Activated T-helper 2 cell treated with anti-CD3 and anti-CD28 coated beads, Interferon-gamma antibody, Interleukin-2, Interleukin-4, amounts not matched to agents 10 μg/mL and 5 μg/mL and 100 μg/mL, durations not matched to agents 14 hours and 24 hours and 36 hours (primary cell): ENCODE measurements around the gene NOL12. TPM values are rescaled to one million over a fixed set of nuclear protein-coding genes. Genes with fewer than 3 reads are reported as not detected.
"Not testable (repeated sequence)": the region's sequence is repeated elsewhere in the genome, so short reads cannot be mapped to it uniquely, and the experiment has no call there.

Experiments
- DNase-seq: peaks from one replicate; pipeline ENCODE4 v3.0.0; 2021; ENCODE audit warnings: low spot score
- H3K27ac Mint-ChIP-seq: one replicate; pipeline ENCODE4 v1.8.0; 2021; ENCODE audit warnings: mixed read lengths
- H3K27me3 Mint-ChIP-seq: one replicate; pipeline ENCODE4 v1.8.0; 2021; ENCODE audit warnings: low read depth, mixed read lengths
- H3K36me3 Mint-ChIP-seq: one replicate; pipeline ENCODE4 v1.8.0; 2021; ENCODE audit warnings: low read depth, mixed read lengths
- H3K4me1 Mint-ChIP-seq: one replicate; pipeline ENCODE4 v1.8.0; 2021; ENCODE audit warnings: low read depth, mixed read lengths
- H3K4me3 Mint-ChIP-seq: one replicate; pipeline ENCODE4 v1.8.0; 2021; ENCODE audit warnings: low read depth, mild to moderate bottlenecking, moderate library complexity, mixed read lengths
- H3K9me3 Mint-ChIP-seq: one replicate; pipeline ENCODE4 v1.8.0; 2021; ENCODE audit warnings: mixed read lengths
- intact Hi-C: fragments of 100-400 bp; cut with micrococcal nuclease; formaldehyde crosslinking; loops from one replicate; pipeline ENCODE4 v1.15.1; 2023
- total RNA-seq: library from RNA; stranded (reverse); gene quantifications from 2 replicates; pipeline ENCODE4 v1.2.3, GENCODE V29; 2022

The NOL12 gene
- total RNA-seq, 1 donor from 2014 or later: 60.6 TPM

DNA sequence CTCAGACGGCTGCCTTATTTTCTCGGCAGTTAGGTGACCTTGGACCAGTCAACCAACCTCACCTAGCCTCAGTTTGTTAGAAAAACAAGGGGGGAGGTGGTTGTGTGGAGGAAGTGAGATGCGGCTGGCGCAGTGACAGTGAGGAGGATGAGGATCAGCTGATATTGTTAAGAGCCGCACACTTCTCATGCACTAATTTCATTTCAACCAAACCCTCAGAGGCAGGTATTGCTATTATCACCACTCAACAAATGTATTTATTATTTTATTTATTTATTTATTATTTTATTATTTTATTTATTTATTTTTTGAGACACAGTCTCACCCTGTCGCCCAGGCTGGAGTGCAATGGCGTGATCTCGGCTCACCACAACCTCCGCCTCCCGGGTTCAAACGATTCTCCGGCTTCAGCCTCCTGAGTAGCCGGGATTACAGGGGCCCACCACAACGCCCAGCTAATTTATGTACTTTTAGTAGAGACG lies 8.6 kb upstream of the NOL12 start:
- Mint-ChIP-seq H3K36me3 (peaks cover 27% of the 10 kb centered on the region), H3K4me1 (peaks cover 39% of the 10 kb centered on the region)

DNA sequence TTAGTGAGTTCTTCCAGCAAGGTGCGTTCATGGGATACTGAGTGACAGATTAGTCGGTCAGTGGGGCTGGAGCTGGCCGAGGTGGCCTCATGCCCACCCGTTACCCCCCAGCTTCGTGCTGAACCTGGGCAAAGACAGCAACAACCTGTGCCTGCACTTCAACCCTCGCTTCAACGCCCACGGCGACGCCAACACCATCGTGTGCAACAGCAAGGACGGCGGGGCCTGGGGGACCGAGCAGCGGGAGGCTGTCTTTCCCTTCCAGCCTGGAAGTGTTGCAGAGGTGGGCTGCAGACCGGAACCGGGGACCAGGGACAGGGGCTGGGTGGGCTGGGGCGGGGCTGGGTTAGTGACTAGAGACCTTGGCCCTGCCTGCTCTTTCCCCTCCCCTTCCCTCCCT lies 7.8 kb upstream of the NOL12 start:
- no peak overlapping the region for H3K4me3 Mint-ChIP-seq
- no peaks in the 10 kb centered on the region for H3K9me3 Mint-ChIP-seq
- no peaks in the 10 kb centered on the region for H3K27me3 Mint-ChIP-seq
- intact Hi-C loops: loop anchor here (5.0 to 10.0 kb wide), 2 partner anchors 129 to 166 kb away; partner anchors contain the start of genes ANKRD54, EIF3L and GCAT
- peaks cover 37% of the 10 kb centered on the region for H3K4me1 Mint-ChIP-seq
- no peak overlapping the region for H3K27ac Mint-ChIP-seq
- peaks cover 27% of the 10 kb centered on the region for H3K36me3 Mint-ChIP-seq
- DNase-seq: no peak

More for the DNA sequence above, 8.6 kb upstream of the NOL12 start:
- DNase-seq: no peak
- intact Hi-C loops: loop anchor here (1.0 to 10.0 kb wide), 3 partner anchors 38 to 167 kb away; partner anchors contain the start of genes ANKRD54, EIF3L, GCAT and SH3BP1
- Mint-ChIP-seq H3K27ac (peak overlapping the region; percentile 91), H3K27me3 (no peaks in the 10 kb centered on the region), H3K9me3 (no peaks in the 10 kb centered on the region), H3K4me3 (peak overlapping the region; percentile 95)

- intact Hi-C loops: loop anchor here (2.0 to 10.0 kb wide), 3 partner anchors 73 to 165 kb away; partner anchors contain the start of genes ANKRD54, EIF3L and GCAT
- no peak for DNase-seq
- Mint-ChIP-seq H3K4me3 (peak overlapping the region; percentile 35), H3K36me3 (peaks cover 27% of the 10 kb centered on the region), H3K27ac (peak overlapping the region; percentile 65), H3K4me1 (peaks cover 30% of the 10 kb centered on the region), H3K9me3 (no peaks in the 10 kb centered on the region), H3K27me3 (no peaks in the 10 kb centered on the region)
Observed at GRCh38 chr22:37679670-37680069, 6.5 kb upstream of the NOL12 start.

DNA sequence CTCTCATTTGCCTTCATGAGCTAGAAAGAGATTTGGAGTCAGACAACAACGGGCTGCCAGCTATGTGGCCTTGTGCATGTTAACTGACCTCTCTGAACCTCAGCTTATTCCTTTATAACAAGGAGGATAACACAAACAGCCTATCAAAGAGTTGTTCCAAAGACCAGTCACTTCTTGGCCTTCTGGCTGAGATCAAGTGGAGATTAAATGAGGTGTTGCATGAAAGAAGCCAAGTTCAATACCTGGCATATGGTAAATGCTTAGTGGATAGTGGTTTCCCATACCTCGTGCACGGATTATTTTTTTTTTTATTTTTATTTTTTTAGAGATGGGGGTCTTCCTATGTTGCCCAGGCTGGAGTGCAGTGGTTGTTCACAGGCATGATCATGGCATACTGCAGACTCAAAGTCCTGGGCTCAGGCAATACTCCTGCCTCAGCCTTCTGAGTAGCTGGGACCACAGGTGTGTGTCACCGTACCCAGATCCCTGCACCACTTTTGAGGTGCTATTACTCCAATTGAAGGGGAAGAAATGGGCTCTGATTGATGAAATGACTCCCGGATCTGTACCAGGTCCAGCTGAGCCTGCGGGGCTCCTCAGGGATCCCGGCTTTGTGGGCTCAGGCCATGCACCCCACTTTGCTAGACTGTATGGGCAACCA lies 5.8 kb upstream of the NOL12 start:
- Mint-ChIP-seq H3K27me3 (no peaks in the 10 kb centered on the region), H3K4me3 (no peak overlapping the region), H3K36me3 (peaks cover 27% of the 10 kb centered on the region), H3K9me3 (no peaks in the 10 kb centered on the region), H3K27ac (no peak overlapping the region), H3K4me1 (peaks cover 27% of the 10 kb centered on the region)
- DNase-seq: no peak
- intact Hi-C loops: loop anchor here (2.0 kb wide), 1 partner anchor 74 kb away; no protein-coding TSS in a partner anchor

- H3K27ac Mint-ChIP-seq: peak overlapping the region; percentile 7
- DNase-seq: no peak
- H3K9me3 Mint-ChIP-seq: no peaks in the 10 kb centered on the region
- peaks cover 23% of the 10 kb centered on the region for H3K4me1 Mint-ChIP-seq
- H3K4me3 Mint-ChIP-seq: no peak overlapping the region
- no peaks in the 10 kb centered on the region for H3K27me3 Mint-ChIP-seq
- H3K36me3 Mint-ChIP-seq: peaks cover 25% of the 10 kb centered on the region
- intact Hi-C loops: loop anchor here (1.0 to 2.0 kb wide), 3 partner anchors 38 to 74 kb away; no protein-coding TSS in a partner anchor
Observed at GRCh38 chr22:37681001-37681424, 5.1 kb upstream of the NOL12 start.

GRCh38 chr22:37681556-37682049 lies 4.5 kb upstream of the NOL12 start:
- Mint-ChIP-seq H3K4me1 (peaks cover 22% of the 10 kb centered on the region), H3K4me3 (no peak overlapping the region), H3K27ac (no peak overlapping the region), H3K27me3 (no peaks in the 10 kb centered on the region), H3K9me3 (no peaks in the 10 kb centered on the region), H3K36me3 (peaks cover 23% of the 10 kb centered on the region)
- DNase-seq: peak; percentile 69
- intact Hi-C loops: loop anchor here (1.0 to 2.0 kb wide), 3 partner anchors 38 to 75 kb away; no protein-coding TSS in a partner anchor

GRCh38 chr22:37684803-37685615 lies 1.1 kb upstream of the NOL12 start:
- no peak for DNase-seq
- Mint-ChIP-seq H3K36me3 (peaks cover 24% of the 10 kb centered on the region), H3K4me3 (peak overlapping the region; percentile 95), H3K27me3 (no peaks in the 10 kb centered on the region), H3K4me1 (peaks cover 20% of the 10 kb centered on the region), H3K9me3 (no peaks in the 10 kb centered on the region), H3K27ac (no peak overlapping the region)
- intact Hi-C loops: no loop called here

- DNase-seq: no peak
- Mint-ChIP-seq H3K4me1 (peaks cover 12% of the 10 kb centered on the region), H3K27ac (no peak overlapping the region), H3K36me3 (peaks cover 51% of the 10 kb centered on the region), H3K27me3 (no peaks in the 10 kb centered on the region), H3K4me3 (no peak overlapping the region), H3K9me3 (no peaks in the 10 kb centered on the region)
- intact Hi-C loops: no loop called here
Observed at GRCh38 chr22:37690407-37690806, 4.3 kb downstream of the NOL12 start.

DNA sequence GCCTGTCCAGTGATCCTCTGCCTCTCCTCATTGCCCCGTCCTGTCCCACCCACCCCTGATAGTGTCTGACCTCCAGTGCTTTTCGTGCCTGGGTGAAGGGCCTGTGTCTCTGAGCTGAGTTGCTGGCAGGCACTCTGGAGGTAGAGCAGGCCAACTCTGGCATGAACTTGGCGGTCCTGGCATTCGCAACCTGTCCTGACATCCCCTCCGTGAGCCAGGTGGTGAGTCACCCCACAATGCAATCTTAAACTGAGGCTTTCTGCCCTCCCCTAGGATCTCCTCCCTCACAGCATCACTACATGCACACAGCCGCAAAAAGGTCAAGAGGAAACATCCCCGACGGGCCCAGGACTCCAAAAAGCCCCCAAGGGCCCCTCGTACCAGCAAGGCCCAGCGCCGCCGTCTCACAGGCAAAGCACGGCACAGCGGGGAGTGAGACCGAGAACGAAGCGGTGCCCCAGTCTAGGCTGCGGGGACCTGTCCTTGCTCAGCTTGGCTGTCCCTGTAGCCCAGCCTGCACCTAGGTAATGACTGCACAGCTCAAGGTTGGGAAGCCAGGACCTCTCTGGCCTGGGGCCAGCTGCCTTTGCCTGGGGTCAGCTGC lies 4.9 kb downstream of the NOL12 start:
- no peak for DNase-seq
- Mint-ChIP-seq H3K4me3 (no peak overlapping the region), H3K27ac (no peak overlapping the region), H3K36me3 (peaks cover 57% of the 10 kb centered on the region), H3K27me3 (no peaks in the 10 kb centered on the region), H3K4me1 (peaks cover 12% of the 10 kb centered on the region), H3K9me3 (no peaks in the 10 kb centered on the region)
- intact Hi-C loops: no loop called here

- Mint-ChIP-seq H3K36me3 (peaks cover 52% of the 10 kb centered on the region), H3K4me3 (no peak overlapping the region), H3K9me3 (no peaks in the 10 kb centered on the region), H3K27ac (no peak overlapping the region), H3K27me3 (no peaks in the 10 kb centered on the region), H3K4me1 (peaks cover 14% of the 10 kb centered on the region)
- intact Hi-C loops: no loop called here
- no peak for DNase-seq
Observed at GRCh38 chr22:37692627-37693285, 6.6 kb downstream of the NOL12 start.

DNA sequence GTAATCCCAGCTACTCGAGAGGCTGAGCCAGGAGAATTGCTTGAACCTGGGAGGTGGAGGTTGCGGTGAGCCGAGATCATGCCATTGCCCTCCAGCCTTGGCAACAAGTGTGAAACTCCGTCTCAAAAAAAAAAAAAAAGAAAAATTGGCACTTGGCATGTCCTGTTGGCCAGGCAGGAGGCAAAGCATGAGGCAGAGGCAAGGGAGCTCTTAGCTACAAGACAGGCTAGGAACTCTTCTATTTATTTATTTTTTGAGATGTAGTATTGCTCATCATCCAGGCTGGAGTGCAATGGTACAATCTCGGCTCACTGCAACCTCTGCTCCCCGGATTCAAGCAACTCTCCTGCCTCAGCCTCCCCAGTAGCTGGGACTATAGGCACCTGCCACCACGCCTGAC lies 8.0 kb downstream of the NOL12 start:
- H3K27me3 Mint-ChIP-seq, H3K4me3 Mint-ChIP-seq, intact Hi-C loops, H3K27ac Mint-ChIP-seq, DNase-seq, H3K9me3 Mint-ChIP-seq: not testable (repeated sequence)
- H3K4me1 Mint-ChIP-seq: peaks cover 11% of the 10 kb centered on the region
- peaks cover 41% of the 10 kb centered on the region for H3K36me3 Mint-ChIP-seq

DNA sequence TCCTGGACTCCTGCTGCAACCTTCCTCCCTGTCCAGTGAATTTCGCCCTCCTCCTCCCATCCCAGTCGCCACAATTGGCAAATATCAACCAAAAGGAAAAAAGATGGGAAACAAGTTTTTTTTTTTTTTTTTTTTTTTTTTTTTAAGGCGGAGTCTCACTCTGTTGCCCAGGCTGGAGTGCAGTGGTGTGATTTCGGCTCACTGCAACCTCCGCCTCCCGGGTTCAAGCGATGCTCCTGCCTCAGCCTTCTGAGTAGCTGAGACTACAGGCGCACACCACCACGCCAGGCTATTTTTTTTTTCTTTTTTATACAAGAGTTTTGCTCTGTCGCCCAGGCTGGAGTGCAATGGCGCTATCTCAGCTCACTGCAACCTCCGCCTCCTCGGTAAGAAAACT lies 10.1 kb downstream of the NOL12 start:
- not testable (repeated sequence) for DNase-seq, H3K9me3 Mint-ChIP-seq, H3K27me3 Mint-ChIP-seq, H3K27ac Mint-ChIP-seq
- Mint-ChIP-seq H3K4me3 (peak overlapping the region; percentile 81), H3K4me1 (peaks cover 11% of the 10 kb centered on the region), H3K36me3 (peaks cover 24% of the 10 kb centered on the region)
- intact Hi-C loops: loop anchor here (5.0 kb wide), 1 partner anchor 51 kb away; no protein-coding TSS in a partner anchor
